Glutamatergic neuron (in vitro differentiated cells): ENCODE data around the gene TFR2. TPM values are rescaled to one million over a fixed set of nuclear protein-coding genes. Genes with fewer than 3 reads are reported as not detected.

Experiments used
- DNase-seq: peaks from one replicate; pipeline ENCODE4 v3.0.0; 2022
- H3K27ac Mint-ChIP-seq: one replicate; pipeline ENCODE4 v1.8.0; 2020; ENCODE audit warnings: mild to moderate bottlenecking, mixed read lengths, inconsistent platforms; ENCODE audit not compliant: unreplicated experiment
- H3K27me3 Mint-ChIP-seq: one replicate; pipeline ENCODE4 v1.8.0; 2020; ENCODE audit warnings: mild to moderate bottlenecking, moderate library complexity, mixed read lengths, inconsistent platforms; ENCODE audit not compliant: unreplicated experiment
- H3K36me3 Mint-ChIP-seq: one replicate; pipeline ENCODE4 v1.8.0; 2020; ENCODE audit warnings: mild to moderate bottlenecking, mixed read lengths, inconsistent platforms; ENCODE audit not compliant: unreplicated experiment
- H3K4me1 Mint-ChIP-seq: one replicate; pipeline ENCODE4 v1.8.0; 2020; ENCODE audit warnings: mild to moderate bottlenecking, low read depth, mixed read lengths, inconsistent platforms; ENCODE audit not compliant: unreplicated experiment
- H3K4me3 Mint-ChIP-seq: one replicate; pipeline ENCODE4 v1.8.0; 2020; ENCODE audit warnings: mild to moderate bottlenecking, mixed read lengths, inconsistent platforms; ENCODE audit not compliant: unreplicated experiment
- H3K9me3 Mint-ChIP-seq: one replicate; pipeline ENCODE4 v1.8.0; 2020; ENCODE audit warnings: mild to moderate bottlenecking, moderate library complexity, mixed read lengths, inconsistent platforms; ENCODE audit not compliant: unreplicated experiment
- total RNA-seq: library from RNA; stranded (reverse); fragmentation: NEBNext Ultra II Directional; extraction: Animal tissue kit (Norgen Biotek cat#: 25700); gene quantifications from one replicate; pipeline ENCODE4 v1.2.1, GENCODE V29; 2021; ENCODE audit not compliant: unreplicated experiment
- TF ChIP-seq, protein P1 (sequence below): fragments of 200-600 bp; sonication (generic); IDR thresholded peaks from one replicate; pipeline ENCODE4 v1.5.0; 2021; ENCODE audit not compliant: partially characterized antibody, unreplicated experiment

The TFR2 gene
- total RNA-seq, 1 donor from 2014 or later: 5.1 TPM

GRCh38 chr7:100600730-100601038, 40.7 kb downstream of the TFR2 start:
- DNase-seq: no peak
- Mint-ChIP-seq H3K36me3 (no peaks in the 10 kb centered on the region), H3K27ac (no peak overlapping the region), H3K27me3 (peaks cover 7% of the 10 kb centered on the region), H3K9me3 (peaks cover 4% of the 10 kb centered on the region), H3K4me3 (no peak overlapping the region), H3K4me1 (peaks cover 11% of the 10 kb centered on the region)
- TF ChIP-seq, protein P1, sequence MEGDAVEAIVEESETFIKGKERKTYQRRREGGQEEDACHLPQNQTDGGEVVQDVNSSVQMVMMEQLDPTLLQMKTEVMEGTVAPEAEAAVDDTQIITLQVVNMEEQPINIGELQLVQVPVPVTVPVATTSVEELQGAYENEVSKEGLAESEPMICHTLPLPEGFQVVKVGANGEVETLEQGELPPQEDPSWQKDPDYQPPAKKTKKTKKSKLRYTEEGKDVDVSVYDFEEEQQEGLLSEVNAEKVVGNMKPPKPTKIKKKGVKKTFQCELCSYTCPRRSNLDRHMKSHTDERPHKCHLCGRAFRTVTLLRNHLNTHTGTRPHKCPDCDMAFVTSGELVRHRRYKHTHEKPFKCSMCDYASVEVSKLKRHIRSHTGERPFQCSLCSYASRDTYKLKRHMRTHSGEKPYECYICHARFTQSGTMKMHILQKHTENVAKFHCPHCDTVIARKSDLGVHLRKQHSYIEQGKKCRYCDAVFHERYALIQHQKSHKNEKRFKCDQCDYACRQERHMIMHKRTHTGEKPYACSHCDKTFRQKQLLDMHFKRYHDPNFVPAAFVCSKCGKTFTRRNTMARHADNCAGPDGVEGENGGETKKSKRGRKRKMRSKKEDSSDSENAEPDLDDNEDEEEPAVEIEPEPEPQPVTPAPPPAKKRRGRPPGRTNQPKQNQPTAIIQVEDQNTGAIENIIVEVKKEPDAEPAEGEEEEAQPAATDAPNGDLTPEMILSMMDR: no peak

GRCh38 chr7:100599911-100600729, 41.2 kb downstream of the TFR2 start:
- Mint-ChIP-seq H3K4me3 (no peak overlapping the region), H3K27ac (no peak overlapping the region), H3K4me1 (peaks cover 11% of the 10 kb centered on the region), H3K36me3 (no peaks in the 10 kb centered on the region), H3K27me3 (peaks cover 5% of the 10 kb centered on the region), H3K9me3 (peaks cover 4% of the 10 kb centered on the region)
- no peak for DNase-seq
- TF ChIP-seq, protein P1: no peak

GRCh38 chr7:100598425-100598824, 42.9 kb downstream of the TFR2 start:
- peaks cover 4% of the 10 kb centered on the region for H3K9me3 Mint-ChIP-seq
- H3K27ac Mint-ChIP-seq: peak overlapping the region; percentile 46
- DNase-seq: no peak
- H3K36me3 Mint-ChIP-seq: no peaks in the 10 kb centered on the region
- TF ChIP-seq, protein P1: no peak
- H3K4me1 Mint-ChIP-seq: peaks cover 6% of the 10 kb centered on the region
- peak overlapping the region; percentile 5 for H3K4me3 Mint-ChIP-seq
- peaks cover 5% of the 10 kb centered on the region for H3K27me3 Mint-ChIP-seq

- H3K4me3 Mint-ChIP-seq: no peak overlapping the region
- TF ChIP-seq, protein P1: no peak
- peaks cover 7% of the 10 kb centered on the region for H3K27me3 Mint-ChIP-seq
- DNase-seq: no peak
- H3K27ac Mint-ChIP-seq: no peak overlapping the region
- H3K4me1 Mint-ChIP-seq: peaks cover 4% of the 10 kb centered on the region
- no peaks in the 10 kb centered on the region for H3K36me3 Mint-ChIP-seq
- peaks cover 2% of the 10 kb centered on the region for H3K9me3 Mint-ChIP-seq
These were observed 46.2 kb downstream of the TFR2 start for GRCh38 chr7:100595188-100595587.

- Mint-ChIP-seq H3K27me3 (peaks cover 7% of the 10 kb centered on the region), H3K4me3 (no peak overlapping the region), H3K4me1 (peaks cover 10% of the 10 kb centered on the region), H3K36me3 (no peaks in the 10 kb centered on the region), H3K9me3 (peaks cover 4% of the 10 kb centered on the region), H3K27ac (no peak overlapping the region)
- TF ChIP-seq, protein P1: no peak
- DNase-seq: no peak
These were observed 49.8 kb downstream of the TFR2 start for GRCh38 chr7:100591596-100591995.
